Measurements from ENCODE around the gene LMAN1L. TPM values are rescaled to one million over a fixed set of nuclear protein-coding genes. Genes with fewer than 3 reads are reported as not detected.

Gene LMAN1L
- polyA plus RNA-seq, 1 donor (not counting 4 experiments of a cell fraction or from before 2014, with no cell fraction given) = not detected

DNA sequence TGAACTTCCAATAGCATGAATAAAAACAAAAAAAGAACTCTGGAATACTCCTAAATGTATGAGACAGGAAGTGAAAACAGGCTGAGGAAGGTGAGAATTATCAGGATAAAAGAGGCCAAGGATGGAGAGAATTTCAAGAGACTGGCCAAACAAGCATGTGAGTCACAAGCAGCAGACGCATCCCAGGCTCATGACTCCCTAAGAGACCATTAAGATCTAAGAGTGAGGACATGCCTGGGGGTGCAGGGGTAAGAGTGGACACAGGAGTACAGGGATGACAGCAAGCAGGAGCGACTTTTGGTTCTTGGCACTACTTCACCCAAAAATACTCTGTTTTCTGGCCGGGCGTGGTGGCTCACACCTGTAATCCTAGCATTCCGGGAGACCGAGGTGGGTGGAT is 53.5 kb downstream of the LMAN1L start:
- dilution Hi-C loops (cut with MboI; ENCODE audit: extremely low pct_ligation_motif_present, low sequenced_read_pairs) = no loop called here
- peaks cover 74% of the 10 kb centered on the region for H3K4me1 ChIP-seq (ENCODE audit: control insufficient read depth, extremely low read depth, insufficient read depth, low read length)
- peaks cover 10% of the 10 kb centered on the region for H4K20me1 ChIP-seq (ENCODE audit: control insufficient read depth, extremely low read depth, insufficient read depth, low read length)
- no peak overlapping the region for H2AFZ ChIP-seq (ENCODE audit: control insufficient read depth, low read length)
- peaks cover 1 to 3% of the 10 kb centered on the region in 2 experiments for H3K36me3 ChIP-seq (ENCODE audit: control insufficient read depth in 2 of 2, extremely low read depth in 1 of 2, insufficient read depth in 2 of 2, low read length in 2 of 2)
- H3K4me3 ChIP-seq (ENCODE audit: control insufficient read depth in 2 of 3, extremely low read depth in 1 of 3, insufficient read depth in 2 of 3, low read depth in 1 of 3, low read length in 3 of 3) = peak overlapping the region in 1 of 3 experiments; percentile 30
- no peak for TF ChIP-seq EZH2 (IDR thresholded peaks at IDR 0.05; ENCODE audit: low read length)
- TF ChIP-seq, protein P1, sequence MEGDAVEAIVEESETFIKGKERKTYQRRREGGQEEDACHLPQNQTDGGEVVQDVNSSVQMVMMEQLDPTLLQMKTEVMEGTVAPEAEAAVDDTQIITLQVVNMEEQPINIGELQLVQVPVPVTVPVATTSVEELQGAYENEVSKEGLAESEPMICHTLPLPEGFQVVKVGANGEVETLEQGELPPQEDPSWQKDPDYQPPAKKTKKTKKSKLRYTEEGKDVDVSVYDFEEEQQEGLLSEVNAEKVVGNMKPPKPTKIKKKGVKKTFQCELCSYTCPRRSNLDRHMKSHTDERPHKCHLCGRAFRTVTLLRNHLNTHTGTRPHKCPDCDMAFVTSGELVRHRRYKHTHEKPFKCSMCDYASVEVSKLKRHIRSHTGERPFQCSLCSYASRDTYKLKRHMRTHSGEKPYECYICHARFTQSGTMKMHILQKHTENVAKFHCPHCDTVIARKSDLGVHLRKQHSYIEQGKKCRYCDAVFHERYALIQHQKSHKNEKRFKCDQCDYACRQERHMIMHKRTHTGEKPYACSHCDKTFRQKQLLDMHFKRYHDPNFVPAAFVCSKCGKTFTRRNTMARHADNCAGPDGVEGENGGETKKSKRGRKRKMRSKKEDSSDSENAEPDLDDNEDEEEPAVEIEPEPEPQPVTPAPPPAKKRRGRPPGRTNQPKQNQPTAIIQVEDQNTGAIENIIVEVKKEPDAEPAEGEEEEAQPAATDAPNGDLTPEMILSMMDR (optimal IDR thresholded peaks at IDR 0.05 in 1 of 3, IDR thresholded peaks at IDR 0.05 in 1 of 3, conservative IDR thresholded peaks at IDR 0.05 in 1 of 3; ENCODE audit: extremely low read depth in 1 of 3, insufficient read depth in 2 of 3, low read length in 3 of 3) = no peak
- H3K27me3 ChIP-seq (ENCODE audit: control insufficient read depth, extremely low read depth, insufficient read depth, low read length) = no peaks in the 10 kb centered on the region
- H3K9ac ChIP-seq (ENCODE audit: control insufficient read depth, extremely low read depth, insufficient read depth, low read length) = peak overlapping the region; percentile 28
- FAIRE-seq (no peak), DNase-seq (ENCODE audit: low read depth, low spot score) (no peak)
- peak overlapping the region; percentile 62 for H3K27ac ChIP-seq (ENCODE audit: control insufficient read depth, insufficient read depth, low read length)
- H3K9me3 ChIP-seq (ENCODE audit: control insufficient read depth, low read depth, low read length) = no peaks in the 10 kb centered on the region
- peak overlapping the region; percentile 68 for H3K4me2 ChIP-seq (ENCODE audit: control insufficient read depth, extremely low read depth, insufficient read depth, low read depth, low read length)
- peaks cover 8% of the 10 kb centered on the region for H3K9me1 ChIP-seq (ENCODE audit: control insufficient read depth, extremely low read depth, insufficient read depth, low read length)
- H3K79me2 ChIP-seq (ENCODE audit: control insufficient read depth, insufficient read depth, low read length) = peaks cover 50% of the 10 kb centered on the region

DNA sequence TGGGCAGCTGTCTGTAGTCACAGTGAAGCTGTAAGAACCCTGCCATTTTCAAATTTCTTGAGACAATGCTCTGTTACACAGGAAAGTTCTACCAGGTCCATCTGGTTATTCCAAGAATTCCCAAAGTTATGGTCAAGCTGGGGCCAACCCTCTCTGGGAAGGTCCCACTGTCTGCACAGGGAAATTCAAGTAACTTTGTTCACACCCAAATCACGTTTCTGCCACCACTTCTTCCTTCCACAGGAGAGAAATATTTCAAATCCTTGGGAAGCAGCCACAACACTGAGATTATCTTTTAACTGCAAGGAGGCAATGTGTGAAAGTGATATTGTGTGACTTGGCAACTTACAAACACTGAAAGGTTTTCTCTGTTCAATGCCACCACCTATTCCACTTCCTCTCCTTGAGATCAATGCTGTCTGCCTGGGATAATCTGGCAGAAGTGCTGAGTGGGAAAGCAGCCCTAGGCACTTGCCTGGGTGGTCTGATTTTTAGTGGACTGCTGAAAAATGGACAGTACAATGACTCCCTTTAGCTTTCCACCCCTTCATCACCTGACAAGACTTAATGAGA is 54.9 kb downstream of the LMAN1L start:
- Histone ChIP-seq H3K27me3 (ENCODE audit: control insufficient read depth, extremely low read depth, insufficient read depth, low read length) (no peaks in the 10 kb centered on the region), H2AFZ (ENCODE audit: control insufficient read depth, low read length) (no peak overlapping the region), H3K79me2 (ENCODE audit: control insufficient read depth, insufficient read depth, low read length) (peaks cover 57% of the 10 kb centered on the region), H3K36me3 (ENCODE audit: control insufficient read depth in 2 of 2, extremely low read depth in 1 of 2, insufficient read depth in 2 of 2, low read length in 2 of 2) (peaks cover 0 to 3% of the 10 kb centered on the region in 2 experiments), H3K9ac (ENCODE audit: control insufficient read depth, extremely low read depth, insufficient read depth, low read length) (no peak overlapping the region), H3K4me2 (ENCODE audit: control insufficient read depth, extremely low read depth, insufficient read depth, low read depth, low read length) (no peak overlapping the region), H3K9me1 (ENCODE audit: control insufficient read depth, extremely low read depth, insufficient read depth, low read length) (peaks cover 8% of the 10 kb centered on the region), H3K27ac (ENCODE audit: control insufficient read depth, insufficient read depth, low read length) (no peak overlapping the region), H4K20me1 (ENCODE audit: control insufficient read depth, extremely low read depth, insufficient read depth, low read length) (peaks cover 13% of the 10 kb centered on the region), H3K4me3 (ENCODE audit: control insufficient read depth in 2 of 3, extremely low read depth in 1 of 3, insufficient read depth in 2 of 3, low read depth in 1 of 3, low read length in 3 of 3) (no peak overlapping the region), H3K9me3 (ENCODE audit: control insufficient read depth, low read depth, low read length) (no peaks in the 10 kb centered on the region), H3K4me1 (ENCODE audit: control insufficient read depth, extremely low read depth, insufficient read depth, low read length) (peaks cover 81% of the 10 kb centered on the region)
- TF ChIP-seq EZH2 (IDR thresholded peaks at IDR 0.05; ENCODE audit: low read length) = no peak
- TF ChIP-seq, protein P1 (optimal IDR thresholded peaks at IDR 0.05 in 1 of 3, IDR thresholded peaks at IDR 0.05 in 1 of 3, conservative IDR thresholded peaks at IDR 0.05 in 1 of 3; ENCODE audit: extremely low read depth in 1 of 3, insufficient read depth in 2 of 3, low read length in 3 of 3) = no peak
- FAIRE-seq (no peak), DNase-seq (ENCODE audit: low read depth, low spot score) (no peak)
- dilution Hi-C loops (cut with MboI; ENCODE audit: extremely low pct_ligation_motif_present, low sequenced_read_pairs) = no loop called here
